ENCODE results near the gene PRM3. TPM values are rescaled to one million over a fixed set of nuclear protein-coding genes. Genes with fewer than 3 reads are reported as not detected.

PRM3 gene
- total RNA-seq, 1 donor from 2014 or later, result not detected

DNA sequence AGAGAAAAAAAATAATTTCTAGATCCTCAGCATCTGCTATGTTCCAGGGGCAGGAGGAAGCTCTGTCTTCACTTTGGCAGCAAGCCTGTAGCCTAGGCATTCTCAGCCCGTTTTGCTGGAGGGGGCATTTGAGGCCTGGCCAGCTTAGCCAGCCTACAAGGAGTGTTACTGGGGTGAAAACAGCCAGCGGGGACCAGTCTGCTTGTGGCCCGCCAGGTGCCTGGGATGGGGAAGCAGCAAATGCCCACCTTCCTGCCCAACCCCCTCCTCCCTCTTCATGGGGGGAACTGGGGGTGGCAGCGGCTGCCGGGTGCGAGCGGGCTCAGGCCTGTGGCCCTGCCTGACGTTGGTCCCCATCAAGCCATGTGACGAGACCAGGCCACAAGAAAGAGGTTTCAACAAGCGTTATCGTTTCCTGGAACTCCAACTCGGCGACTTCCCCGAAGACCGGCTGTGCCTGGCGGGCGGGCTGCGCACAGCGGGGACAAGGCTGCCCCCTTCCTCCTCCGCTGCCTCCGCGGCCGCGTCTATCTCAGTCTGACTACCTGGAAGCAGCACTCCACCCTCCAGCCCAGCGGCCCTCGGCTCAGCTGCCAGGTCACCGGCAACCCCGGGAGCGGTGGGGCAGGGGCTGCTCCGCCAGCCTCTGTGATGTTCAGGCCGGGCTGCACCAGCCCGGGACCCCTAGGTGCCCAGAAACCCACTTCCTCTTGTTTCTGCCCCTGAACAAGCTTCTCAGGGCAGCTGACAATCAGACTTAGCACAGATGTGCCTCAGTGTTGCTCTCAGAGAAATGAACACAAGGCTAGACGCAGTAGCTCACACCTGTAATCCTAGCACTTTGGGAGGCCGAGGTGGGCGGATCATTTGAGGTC lies 40.3 kb downstream of the PRM3 start:
- Mint-ChIP-seq H3K9me3 (no peaks in the 10 kb centered on the region), H3K4me3 (no peak overlapping the region), H3K27ac (ENCODE audit: unreplicated experiment) (no peak overlapping the region), H3K4me1 (no peaks in the 10 kb centered on the region), H3K27me3 (ENCODE audit: low read depth) (no peaks in the 10 kb centered on the region), H3K36me3 (ENCODE audit: low read depth) (no peaks in the 10 kb centered on the region)
- DNase-seq (ENCODE audit: low read depth, low spot score), result no peak
- TF ChIP-seq, protein P1, sequence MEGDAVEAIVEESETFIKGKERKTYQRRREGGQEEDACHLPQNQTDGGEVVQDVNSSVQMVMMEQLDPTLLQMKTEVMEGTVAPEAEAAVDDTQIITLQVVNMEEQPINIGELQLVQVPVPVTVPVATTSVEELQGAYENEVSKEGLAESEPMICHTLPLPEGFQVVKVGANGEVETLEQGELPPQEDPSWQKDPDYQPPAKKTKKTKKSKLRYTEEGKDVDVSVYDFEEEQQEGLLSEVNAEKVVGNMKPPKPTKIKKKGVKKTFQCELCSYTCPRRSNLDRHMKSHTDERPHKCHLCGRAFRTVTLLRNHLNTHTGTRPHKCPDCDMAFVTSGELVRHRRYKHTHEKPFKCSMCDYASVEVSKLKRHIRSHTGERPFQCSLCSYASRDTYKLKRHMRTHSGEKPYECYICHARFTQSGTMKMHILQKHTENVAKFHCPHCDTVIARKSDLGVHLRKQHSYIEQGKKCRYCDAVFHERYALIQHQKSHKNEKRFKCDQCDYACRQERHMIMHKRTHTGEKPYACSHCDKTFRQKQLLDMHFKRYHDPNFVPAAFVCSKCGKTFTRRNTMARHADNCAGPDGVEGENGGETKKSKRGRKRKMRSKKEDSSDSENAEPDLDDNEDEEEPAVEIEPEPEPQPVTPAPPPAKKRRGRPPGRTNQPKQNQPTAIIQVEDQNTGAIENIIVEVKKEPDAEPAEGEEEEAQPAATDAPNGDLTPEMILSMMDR (conservative IDR thresholded peaks at IDR 0.05), result no peak

DNA sequence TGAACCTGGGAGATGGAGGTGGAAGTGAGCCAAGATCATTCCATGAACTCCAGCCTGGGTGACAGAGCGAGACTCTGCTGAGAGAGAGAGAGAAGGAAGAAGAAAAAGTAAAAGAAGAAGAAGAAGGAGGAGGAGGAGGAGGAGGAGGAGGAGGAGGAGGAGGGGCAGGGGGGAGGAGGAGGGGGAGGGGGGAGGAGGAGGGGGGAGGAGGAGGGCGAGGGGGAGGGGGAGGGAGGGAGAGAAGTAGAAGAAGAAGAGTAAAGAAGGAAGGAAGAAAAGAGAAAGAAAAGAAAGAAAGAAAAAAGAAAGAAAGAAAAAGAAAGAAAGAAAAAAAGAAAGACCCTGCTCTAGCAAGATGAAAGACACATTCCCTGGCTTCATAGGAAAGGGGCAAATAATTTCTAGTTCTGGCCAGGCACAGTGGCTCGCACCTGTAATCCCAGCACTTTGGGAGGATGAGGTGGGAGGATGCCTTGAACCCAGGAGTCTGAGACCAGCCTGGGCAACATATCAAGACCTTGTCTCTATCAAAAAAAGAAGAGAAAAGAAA lies 41.1 kb downstream of the PRM3 start:
- H3K4me3 Mint-ChIP-seq, result no peak overlapping the region
- H3K27ac Mint-ChIP-seq (ENCODE audit: unreplicated experiment), result no peak overlapping the region
- DNase-seq (ENCODE audit: low read depth, low spot score), result no peak
- H3K27me3 Mint-ChIP-seq (ENCODE audit: low read depth), result no peaks in the 10 kb centered on the region
- H3K9me3 Mint-ChIP-seq, result no peaks in the 10 kb centered on the region
- no peaks in the 10 kb centered on the region for H3K36me3 Mint-ChIP-seq (ENCODE audit: low read depth)
- H3K4me1 Mint-ChIP-seq, result no peaks in the 10 kb centered on the region
- TF ChIP-seq, protein P1 (conservative IDR thresholded peaks at IDR 0.05), result no peak

DNA sequence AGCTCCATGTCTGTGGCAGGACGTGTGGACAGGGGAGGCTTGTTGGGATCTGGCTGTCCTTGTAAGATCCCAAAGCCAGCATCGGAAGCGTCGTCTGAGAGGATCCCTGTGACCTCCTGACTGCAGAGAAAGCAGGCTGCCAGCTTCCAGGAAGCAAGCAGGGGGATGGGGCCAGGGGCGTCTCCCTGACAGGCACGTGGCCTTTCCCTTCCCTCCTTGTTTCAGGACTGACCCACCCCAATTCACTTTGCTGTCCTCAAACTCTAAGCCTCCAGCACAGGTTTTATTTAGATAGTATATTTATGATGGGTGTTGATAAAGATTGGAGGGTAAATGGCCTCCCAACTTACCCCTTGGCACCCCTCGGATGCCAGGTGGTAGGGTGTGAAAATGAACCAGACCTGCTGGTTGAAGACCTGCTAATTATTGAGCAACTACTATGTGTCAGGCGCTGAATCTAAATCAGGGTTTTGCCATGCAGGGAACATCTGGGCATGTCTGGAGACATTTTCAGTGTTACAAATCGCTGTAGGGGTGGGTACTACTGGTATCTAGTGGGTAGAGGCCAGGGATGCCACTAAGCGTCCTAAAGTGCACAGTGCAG lies 42.0 kb downstream of the PRM3 start:
- Mint-ChIP-seq H3K27ac (ENCODE audit: unreplicated experiment) (no peak overlapping the region), H3K36me3 (ENCODE audit: low read depth) (no peaks in the 10 kb centered on the region), H3K9me3 (no peaks in the 10 kb centered on the region), H3K4me3 (no peak overlapping the region), H3K27me3 (ENCODE audit: low read depth) (no peaks in the 10 kb centered on the region), H3K4me1 (no peaks in the 10 kb centered on the region)
- TF ChIP-seq, protein P1 (conservative IDR thresholded peaks at IDR 0.05), result no peak
- DNase-seq (ENCODE audit: low read depth, low spot score), result no peak

DNA sequence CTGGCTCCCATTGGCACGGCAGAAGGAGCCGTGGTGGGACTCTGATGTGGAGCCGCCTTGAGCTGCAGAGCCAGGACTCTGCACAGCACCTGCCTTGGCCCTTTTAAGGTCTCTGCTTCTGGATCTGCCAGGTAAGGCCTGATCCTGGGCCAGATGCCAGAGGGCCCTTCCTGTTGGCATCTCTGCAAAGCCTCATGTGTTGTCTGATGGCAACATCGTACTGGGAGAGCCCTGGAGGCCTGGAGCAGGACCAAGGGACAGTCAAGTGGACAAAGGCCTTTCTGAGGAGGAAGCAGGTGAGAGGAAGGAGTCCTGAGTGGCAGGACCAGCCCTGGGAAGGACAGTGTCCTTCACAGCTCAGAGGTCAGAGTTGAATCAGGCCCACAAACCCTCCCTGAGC lies 43.5 kb downstream of the PRM3 start:
- TF ChIP-seq, protein P1 (conservative IDR thresholded peaks at IDR 0.05), result no peak
- Mint-ChIP-seq H3K4me3 (no peak overlapping the region), H3K36me3 (ENCODE audit: low read depth) (no peaks in the 10 kb centered on the region), H3K9me3 (no peaks in the 10 kb centered on the region), H3K27me3 (ENCODE audit: low read depth) (no peaks in the 10 kb centered on the region), H3K4me1 (no peaks in the 10 kb centered on the region), H3K27ac (ENCODE audit: unreplicated experiment) (no peak overlapping the region)
- no peak for DNase-seq (ENCODE audit: low read depth, low spot score)

DNA sequence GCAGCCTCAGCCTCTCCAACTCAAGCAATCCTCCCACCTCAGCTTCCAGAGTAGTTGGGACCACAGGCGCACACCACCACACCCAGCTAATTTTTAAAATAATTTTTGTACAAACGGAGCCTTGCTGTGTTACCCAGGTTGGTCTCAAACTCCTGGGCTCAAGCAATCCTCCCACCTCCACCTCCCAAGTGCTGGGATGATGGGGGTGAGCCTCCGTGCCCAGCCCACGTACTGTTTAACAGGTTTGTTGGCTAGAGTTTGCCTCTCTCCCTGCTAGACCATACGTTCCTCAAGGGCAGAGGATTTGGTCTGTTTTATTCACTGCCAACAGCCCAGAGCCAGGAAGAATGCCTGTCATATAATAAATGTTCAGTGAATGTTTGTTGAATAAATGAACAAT lies 44.0 kb downstream of the PRM3 start:
- Mint-ChIP-seq H3K27me3 (ENCODE audit: low read depth) (no peaks in the 10 kb centered on the region), H3K4me3 (no peak overlapping the region), H3K27ac (ENCODE audit: unreplicated experiment) (no peak overlapping the region), H3K9me3 (no peaks in the 10 kb centered on the region), H3K4me1 (peaks cover 4% of the 10 kb centered on the region), H3K36me3 (ENCODE audit: low read depth) (no peaks in the 10 kb centered on the region)
- no peak for DNase-seq (ENCODE audit: low read depth, low spot score)
- TF ChIP-seq, protein P1 (conservative IDR thresholded peaks at IDR 0.05), result no peak
